Measurements from ENCODE around the gene BRIP1. TPM values are rescaled to one million over a fixed set of nuclear protein-coding genes. Genes with fewer than 3 reads are reported as not detected.
A peak's percentile ranks its signal among the peaks of the same experiment; 100 is the strongest.
"Not testable (repeated sequence)": the region's sequence is repeated elsewhere in the genome, so short reads cannot be mapped to it uniquely, and the experiment has no call there.

The BRIP1 gene
- polyA plus RNA-seq, 4 donors: 8.1 to 11.7 (median 10.8) TPM

DNA sequence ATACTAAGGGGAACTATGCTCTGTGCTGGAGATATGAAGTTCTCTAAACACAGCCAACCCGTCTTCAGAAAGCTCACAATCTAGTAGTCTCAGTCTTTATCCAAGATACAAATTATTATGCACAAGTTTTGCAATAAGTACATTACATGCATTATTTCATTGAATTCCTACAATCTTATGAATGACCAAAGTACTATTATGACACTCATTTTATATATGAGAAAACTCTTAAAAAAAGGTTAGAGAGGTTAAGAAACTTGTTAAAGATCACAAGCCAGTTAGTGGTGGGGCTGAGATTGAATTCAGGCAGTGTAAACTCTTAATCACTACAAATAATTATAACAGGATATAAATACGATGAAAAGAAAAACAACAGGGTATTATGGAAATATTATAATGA lies 4.7 kb upstream of the BRIP1 start:
- DNase-seq (ENCODE audit: low read depth in 4 of 4, low spot score in 3 of 4): no peak

DNA sequence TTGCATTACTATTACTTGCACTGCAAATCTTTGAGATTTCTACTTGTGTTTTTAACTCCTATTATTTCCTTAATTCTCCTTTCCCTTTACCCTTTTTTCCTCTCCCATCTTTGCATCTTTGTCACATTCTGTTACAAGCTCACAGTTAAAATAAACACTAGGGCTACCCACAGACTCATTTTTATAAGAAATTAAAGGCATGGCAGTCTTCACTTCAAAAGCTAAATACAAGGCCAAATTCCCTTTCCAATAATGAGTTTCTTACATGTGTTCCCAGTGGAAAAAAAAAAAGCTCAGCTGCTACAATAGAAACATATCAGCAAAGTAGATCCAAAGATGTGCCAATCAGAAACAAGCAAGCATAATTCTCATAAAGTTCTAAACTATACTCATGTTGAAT lies 3.7 kb upstream of the BRIP1 start:
- DNase-seq (ENCODE audit: low read depth in 4 of 4, low spot score in 3 of 4): no peak

DNA sequence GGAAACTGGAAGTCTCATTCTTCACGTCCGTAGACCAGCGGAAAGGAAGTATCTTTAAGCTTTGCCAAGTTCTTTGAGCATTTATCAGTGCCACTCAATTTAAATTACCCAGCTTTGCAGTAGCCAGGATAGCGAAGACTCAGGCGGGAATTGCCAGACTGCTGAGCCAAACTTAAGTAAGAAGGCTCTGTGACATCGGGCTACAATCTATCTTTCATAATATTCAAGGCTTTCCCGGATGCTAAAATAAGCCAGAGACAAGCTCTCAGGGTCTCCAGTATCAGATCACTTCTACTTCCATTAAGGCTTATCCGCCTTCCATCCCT lies 436 bp upstream of the BRIP1 start:
- no peak for DNase-seq (ENCODE audit: low read depth in 4 of 4, low spot score in 3 of 4)

DNA sequence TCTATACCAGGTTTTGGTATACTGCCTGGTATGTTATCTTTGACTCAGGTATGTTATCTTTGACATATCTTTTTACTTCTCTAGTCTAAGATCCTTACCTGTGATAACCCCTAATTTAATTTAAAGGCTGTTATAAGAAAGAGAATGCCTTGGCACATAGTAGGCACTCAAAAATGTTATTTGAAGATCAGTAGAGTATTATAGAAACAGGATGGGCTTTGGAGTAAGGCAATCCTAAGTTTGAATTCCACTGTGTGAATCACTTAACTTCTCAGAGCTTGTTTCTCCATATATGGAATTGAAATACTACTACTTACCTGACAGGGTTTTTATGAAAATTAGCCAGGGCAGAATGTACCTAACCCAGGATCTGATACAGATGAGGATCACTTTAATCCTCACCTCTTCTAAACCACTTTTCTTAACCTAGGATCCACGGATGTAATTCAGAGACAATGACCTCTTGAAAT lies 1.2 kb downstream of the BRIP1 start:
- no peak for DNase-seq (ENCODE audit: low read depth in 4 of 4, low spot score in 3 of 4)

DNA sequence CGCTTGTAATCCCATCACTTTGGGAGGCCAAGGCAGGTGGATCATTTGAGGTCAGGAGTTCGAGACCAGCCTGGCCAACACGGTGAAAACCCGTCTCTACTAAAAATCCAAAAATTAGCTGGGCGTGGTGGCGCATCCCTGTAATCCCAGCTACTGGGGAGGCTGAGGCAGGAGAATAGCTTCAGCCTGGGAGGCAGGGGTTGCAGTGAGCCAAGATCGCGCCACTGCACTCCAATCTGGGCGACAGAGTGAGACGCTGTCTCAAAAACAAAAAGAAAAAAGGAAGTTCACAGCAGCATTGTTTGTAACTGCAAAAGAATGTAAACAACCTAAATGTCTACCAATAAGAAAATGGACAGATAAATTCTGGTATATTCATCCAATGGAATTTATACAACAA lies 2.9 kb downstream of the BRIP1 start:
- not testable (repeated sequence) for DNase-seq (ENCODE audit: low read depth in 4 of 4, low spot score in 3 of 4)

DNA sequence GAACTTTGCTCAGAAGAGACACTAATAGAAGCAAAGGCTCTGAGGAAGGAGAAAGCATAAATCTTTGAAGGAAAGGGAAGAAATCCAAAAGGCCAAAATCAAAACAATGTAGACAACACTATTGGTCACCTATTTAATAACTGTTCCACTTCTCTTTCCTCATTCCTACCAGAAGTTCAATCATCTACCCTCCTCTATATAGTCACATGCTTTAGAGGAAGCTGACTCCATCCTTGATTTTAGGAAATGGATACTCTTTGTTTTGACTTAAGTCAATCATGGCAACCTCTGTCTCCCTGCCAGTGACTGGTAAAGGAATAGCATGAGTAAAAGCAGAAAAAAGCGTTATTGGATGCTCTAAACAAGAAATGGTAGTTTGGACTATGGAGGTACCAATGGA lies 7.3 kb downstream of the BRIP1 start:
- DNase-seq (ENCODE audit: low read depth in 4 of 4, low spot score in 3 of 4): no peak

DNA sequence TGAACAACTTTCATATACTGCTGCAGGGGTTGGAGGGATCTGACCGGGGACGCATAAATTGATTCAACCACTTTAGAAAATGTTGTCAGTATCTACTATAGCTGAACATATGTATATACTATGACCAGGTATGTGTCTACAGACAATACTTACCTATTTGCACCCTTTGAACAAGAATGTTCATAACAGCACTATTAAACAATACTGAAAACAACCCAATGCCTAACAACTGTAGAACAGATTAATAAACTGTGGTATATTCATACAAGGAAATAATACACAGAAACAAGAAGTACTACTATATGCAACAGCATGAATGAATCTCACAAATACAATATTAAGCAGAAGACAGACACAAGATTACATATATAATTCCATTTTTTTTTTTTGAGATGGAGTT lies 10.5 kb downstream of the BRIP1 start:
- no peak for DNase-seq (ENCODE audit: low read depth in 4 of 4, low spot score in 3 of 4)

DNA sequence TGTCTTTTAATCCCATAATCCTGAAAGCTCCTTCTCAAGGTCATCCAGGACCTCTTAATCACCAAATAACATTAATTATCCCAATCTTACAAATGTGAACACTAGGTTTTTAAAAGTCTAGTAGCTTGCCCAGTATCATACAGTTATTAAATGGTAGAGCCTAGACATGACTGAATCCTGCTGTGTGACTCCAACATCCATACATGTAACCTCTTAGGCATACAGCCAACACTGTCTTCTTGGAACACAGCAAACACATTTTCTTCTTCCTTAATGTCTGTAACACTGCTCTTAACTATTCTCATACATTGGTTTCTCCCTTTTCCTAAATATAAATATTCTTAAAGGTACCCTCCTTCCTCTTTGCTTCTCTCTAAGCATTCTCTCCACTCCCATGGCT lies 13.7 kb downstream of the BRIP1 start:
- DNase-seq (ENCODE audit: low read depth in 4 of 4, low spot score in 3 of 4): peak in 2 of 4 donors; percentile 20 to 27

DNA sequence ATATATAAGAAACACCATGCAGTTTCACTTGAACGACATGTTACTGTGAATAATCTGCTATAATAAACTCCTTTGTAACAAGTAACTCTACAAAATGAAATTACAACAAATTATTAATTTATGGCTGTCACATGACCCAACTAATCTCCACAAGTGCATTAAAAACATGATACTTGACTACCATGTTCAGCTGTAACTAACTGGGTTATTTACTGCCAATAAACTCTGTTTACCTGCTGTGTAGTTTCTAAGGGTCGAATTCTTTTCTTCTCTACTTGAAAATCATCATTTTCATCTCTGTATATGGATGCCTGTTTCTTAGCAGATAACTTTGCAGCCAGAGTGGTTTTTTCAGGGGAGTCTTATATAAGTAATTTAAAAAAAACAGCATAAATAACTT lies 14.4 kb downstream of the BRIP1 start:
- no peak for DNase-seq (ENCODE audit: low read depth in 4 of 4, low spot score in 3 of 4)

DNA sequence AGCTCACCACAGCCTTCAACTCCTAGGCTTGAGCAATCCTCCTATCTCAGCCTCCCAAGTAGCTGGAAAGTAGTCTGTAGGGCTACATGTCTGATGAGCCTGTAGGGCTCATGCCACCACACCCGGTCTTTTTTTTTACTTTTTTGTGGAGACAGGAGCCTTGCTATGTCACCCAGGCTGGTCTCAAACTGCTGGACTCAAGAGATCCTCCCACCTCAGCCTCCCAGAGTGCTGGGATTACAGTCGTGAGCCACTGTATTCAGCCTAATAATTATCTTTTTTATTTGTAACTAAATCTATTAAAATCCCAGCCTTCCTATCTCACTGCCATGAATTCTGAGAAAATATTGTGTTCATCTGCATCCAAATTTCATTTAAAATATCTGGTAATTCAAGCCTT lies 15.1 kb downstream of the BRIP1 start:
- no peak for DNase-seq (ENCODE audit: low read depth in 4 of 4, low spot score in 3 of 4)

DNA sequence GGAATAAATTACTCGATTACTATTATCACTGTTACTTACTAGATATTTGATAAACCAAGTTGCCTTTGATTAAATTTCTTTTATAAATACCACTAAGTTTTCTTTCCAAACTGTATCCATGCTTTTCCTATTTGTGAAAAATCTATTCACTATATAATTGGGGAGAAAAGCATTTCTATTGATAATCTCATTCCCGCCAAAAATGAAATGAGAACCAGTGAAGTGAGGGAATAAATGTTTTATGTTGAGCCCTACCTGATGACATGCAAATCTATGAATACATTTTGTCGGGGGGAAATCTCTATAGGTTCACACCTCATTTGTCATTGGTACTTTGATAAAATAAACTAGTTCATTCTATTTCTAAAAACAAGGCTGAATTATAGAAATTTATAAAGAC lies 15.7 kb downstream of the BRIP1 start:
- DNase-seq (ENCODE audit: low read depth in 4 of 4, low spot score in 3 of 4): no peak

DNA sequence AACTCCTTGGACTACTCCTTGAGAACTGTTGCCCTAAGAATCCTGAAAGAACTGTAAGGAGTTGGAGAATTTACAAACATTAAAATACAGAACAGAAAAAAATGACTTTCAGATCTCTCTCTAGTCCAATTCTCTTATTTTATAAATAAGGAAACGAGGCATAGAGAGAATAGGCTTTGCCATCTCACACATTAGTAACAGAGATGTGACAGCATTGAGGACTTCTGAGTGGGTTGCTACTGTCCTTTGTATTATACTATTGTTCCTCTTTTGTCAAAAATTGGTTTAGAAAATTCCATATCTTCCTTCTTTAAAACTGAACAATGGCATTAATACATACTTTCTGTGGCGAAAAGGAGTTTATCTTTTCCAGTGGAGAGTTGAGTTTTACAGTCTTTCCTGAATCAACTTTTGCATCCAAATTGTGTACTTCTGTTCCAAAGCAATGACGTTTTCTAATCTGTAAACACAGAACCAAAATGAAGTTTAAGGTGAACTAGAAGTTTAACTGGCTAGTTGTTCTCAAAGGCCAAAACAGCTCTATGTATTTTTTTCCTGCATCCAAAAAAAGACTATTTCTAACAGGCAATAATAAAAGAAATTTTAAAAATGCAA lies 16.5 kb downstream of the BRIP1 start:
- no peak for DNase-seq (ENCODE audit: low read depth in 4 of 4, low spot score in 3 of 4)

DNA sequence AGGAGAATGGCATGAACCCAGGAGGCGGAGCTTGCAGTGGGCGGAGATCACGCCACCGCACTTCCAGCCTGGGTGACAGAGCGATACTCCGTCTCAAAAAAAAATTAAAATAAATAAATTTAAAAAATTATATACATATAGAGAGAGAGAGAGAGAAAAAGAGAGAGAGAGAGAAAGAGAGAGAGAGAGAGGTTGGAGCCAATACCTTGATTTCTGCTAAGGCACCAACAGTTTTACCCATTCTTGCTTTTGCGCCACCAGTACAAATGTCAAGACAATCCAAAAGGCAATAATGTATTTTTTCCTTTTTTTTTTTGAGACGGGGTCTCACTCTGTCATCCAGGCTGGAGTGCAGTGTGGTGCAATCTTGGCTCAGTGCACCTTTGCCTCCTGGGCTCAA lies 17.2 kb downstream of the BRIP1 start:
- no peak for DNase-seq (ENCODE audit: low read depth in 4 of 4, low spot score in 3 of 4)

DNA sequence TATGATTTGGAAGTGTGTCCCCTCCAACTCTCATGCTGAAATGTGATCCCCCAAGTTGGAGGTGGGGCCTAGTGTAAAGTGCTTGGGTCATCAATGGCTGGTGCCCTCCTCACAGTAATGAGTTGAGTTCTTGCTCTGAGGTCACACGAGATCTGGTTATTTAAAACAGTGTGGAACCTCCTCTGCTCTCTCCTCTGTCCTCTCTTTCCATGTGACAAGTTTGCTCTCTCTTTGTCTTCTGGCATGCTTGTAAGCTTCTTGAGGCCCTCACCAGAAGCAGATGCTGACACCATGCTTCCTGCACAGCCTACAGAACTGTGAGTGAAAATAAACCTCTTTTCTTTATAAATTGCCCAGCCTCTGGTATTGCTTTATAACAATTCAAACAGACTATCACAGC lies 19.9 kb downstream of the BRIP1 start:
- no peak for DNase-seq (ENCODE audit: low read depth in 4 of 4, low spot score in 3 of 4)

DNA sequence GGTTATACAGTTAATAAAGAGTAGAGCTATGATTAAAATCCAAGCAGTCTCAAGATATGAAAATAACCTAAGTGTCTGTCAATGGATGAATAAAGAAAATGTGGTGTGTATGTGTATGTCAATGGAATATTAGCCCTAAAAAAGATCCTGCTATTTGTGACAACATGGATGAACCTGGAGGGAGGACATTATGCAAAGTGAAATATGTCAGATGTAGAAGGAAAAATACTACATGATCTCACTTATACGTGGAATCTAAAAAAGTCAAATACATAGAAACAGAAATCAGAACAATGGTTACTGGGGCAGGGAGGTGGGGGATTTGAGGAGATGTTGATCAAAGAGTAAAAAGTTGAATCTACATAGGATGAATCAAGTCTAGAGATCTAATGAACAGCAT lies 20.4 kb downstream of the BRIP1 start:
- no peak for DNase-seq (ENCODE audit: low read depth in 4 of 4, low spot score in 3 of 4)

DNA sequence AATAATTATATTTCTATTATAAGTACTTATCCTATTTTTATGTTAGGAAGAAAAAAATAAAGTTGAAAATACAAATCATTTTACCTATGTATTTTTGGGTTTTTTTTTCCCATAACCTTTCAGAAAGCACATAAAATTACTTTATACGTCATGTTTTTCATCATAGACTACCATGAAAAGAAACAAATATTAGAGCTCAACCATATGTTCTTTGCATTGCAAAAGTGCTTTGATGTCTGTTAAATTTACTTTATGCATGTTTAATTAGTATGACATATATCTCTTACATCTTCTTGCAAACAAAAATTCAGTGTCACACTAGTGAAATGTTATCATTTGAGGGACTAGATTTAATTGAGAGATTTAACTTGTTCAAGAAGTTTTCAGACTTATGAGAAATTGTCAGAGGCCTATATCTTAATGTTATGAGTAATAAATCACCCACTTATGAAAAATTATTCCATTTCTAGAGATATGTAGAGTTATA lies 24.0 kb downstream of the BRIP1 start:
- no peak for DNase-seq (ENCODE audit: low read depth in 4 of 4, low spot score in 3 of 4)

DNA sequence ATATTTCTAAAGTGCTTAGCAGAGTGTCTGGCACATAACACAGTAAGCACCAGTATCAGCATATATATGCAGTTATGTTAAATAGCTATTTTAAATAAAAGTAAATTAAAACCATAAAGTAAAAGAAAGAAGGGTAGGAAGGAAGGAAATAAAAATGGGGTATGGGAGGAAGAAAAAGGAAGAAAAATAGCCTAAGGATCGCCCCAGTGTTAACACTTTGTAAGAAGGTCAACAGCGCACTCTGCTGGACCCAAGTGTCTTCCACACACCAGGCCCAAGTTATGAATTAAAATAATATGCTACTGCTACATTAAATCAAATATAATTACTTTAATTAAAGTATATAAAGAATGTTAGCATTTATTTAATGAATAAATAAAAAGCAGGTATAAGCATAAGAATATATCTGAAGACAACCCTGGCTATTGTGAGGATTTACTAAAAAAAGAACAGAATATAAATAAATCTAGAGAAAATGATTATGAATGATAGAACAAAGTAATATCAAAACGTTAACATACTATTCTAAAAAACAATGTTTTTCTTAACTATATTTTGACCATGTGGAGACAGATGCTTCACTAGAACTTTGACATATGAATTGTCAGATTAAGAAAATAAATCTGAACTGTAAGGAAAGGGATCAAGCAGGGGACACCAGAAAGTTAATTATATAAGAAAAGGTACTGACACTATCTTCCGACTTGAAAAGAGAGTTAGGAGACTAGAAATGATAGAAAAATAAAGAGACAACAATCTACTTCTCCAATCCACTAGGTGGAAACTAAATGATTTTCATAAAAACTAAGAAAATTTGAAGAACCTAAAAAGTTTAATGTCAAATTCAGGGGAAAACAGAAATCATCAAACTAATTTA lies 25.9 kb downstream of the BRIP1 start:
- peak in 3 of 4 donors; percentile 38 to 60 (median 57) for DNase-seq (ENCODE audit: low read depth in 4 of 4, low spot score in 3 of 4)

DNA sequence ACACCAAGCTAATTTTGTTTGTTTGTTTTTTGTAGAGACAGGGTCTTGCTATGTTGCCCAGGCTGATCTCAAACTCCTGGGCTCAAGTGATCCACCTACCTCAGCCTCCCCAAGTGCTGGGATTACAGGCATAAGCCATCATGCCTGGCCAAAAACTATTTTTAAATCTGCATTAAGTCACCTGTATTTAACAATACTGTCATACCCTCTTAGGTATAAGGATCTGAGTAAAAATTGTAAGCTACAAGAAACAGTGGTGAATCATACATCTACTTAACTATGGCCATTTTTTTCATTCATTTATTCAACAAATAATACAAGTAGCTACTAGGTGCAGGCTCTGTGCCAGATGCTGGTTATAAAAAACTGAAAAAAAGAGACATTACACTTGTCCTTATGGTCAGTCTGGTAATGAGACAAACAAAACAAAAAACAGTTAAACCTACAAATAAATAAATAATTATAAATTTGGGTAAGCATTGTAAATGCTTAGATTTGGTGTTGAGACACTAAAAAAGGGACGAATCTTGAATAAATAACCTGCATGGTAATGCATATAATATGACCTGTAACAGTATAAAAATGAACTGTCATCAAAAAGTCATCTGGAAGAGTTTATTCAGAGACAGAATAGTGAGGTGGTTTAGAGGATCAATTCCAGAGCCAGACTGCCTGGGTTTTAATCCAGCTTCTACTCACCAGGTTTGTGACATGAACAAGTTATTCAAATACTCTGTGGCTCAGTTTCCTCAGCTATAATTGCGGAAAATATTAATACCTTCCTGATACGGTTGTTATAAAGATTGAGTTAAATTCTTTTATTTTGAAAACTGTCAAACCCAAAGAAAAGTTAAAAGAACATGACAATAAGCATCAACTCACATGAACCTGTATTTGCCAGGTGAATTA lies 26.8 kb downstream of the BRIP1 start:
- no peak for DNase-seq (ENCODE audit: low read depth in 4 of 4, low spot score in 3 of 4)

DNA sequence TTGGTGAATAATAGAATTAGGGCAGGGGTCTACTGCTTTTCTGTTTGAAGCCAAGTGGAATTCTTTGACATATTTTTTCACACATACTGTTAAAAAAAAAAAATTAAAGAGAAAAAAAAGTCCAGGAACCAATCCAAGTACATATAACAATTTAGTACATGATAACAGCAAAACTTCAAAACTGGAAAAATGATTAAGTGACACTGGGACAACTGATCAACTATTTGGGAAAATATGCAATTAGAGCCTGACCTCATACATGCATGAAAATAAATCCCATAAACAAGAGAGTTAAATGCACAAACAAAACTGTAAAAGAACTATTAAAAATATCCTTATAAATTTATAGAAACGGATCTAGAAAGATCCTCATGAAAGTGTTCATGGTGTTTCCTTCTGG lies 27.7 kb downstream of the BRIP1 start:
- no peak for DNase-seq (ENCODE audit: low read depth in 4 of 4, low spot score in 3 of 4)

DNA sequence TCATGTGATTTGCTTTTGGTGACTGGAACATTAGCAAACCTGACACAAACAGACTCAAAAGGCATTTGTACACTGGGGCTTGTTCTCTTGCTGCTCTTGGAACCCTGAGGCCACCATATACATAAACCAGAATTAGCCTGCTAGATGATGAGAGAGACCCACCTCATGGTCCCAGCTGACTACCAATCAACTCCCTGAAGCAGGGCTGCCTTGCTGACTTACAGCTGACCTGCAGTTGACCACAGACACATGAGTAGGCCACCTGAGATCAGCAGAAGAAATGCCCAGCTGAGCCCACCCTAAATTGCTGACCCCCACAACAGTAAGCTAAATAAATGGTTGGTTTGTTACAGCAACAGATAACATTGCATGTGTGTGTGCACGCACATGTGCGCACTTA lies 28.7 kb downstream of the BRIP1 start:
- no peak for DNase-seq (ENCODE audit: low read depth in 4 of 4, low spot score in 3 of 4)

DNA sequence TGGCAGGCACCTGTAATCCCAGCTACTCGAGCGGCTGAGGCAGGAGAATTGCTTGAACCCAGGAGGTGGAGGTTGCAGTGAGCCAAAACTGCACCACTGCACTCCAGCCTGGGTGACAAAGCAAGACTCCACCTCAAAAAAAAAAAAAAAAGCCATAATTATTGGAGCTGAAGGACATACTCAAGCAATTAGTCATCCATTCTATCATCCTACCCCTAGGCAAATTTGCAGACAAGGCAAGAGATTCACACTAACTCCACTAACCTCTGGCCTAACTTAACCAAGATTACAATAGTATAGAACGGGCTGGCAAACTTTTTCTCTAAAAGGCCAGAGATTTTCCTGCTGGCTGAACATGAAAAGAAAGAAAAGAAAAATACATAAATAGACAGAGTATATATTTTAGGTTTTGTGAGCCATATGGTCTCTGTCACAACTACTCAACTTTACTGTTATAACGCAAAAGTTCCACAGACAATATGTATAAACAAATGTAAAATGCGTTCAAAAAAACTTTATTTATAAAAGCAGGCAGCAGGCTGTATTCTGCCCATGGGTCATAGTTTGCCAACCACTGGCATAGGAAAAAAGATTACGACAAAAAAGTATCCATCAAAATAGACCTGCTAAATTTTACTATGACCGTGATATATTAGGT lies 29.7 kb downstream of the BRIP1 start:
- no peak for DNase-seq (ENCODE audit: low read depth in 4 of 4, low spot score in 3 of 4)
